Sciatic nerve (tissue), 2 donors: Measurements from ENCODE around the gene LPIN1. TPM values are rescaled to one million over a fixed set of nuclear protein-coding genes. Genes with fewer than 3 reads are reported as not detected.
"Not testable (repeated sequence)": the region's sequence is repeated elsewhere in the genome, so short reads cannot be mapped to it uniquely, and the experiment has no call there.

Experiments used
- ATAC-seq: fragments of 200-7000 bp; cut with Tn5 transposase; one replicate; pipeline ENCODE4 v1.9.1; 2020; ENCODE audit warnings: mild to moderate bottlenecking, moderate library complexity
- DNase-seq: peaks from one replicate; pipeline ENCODE4 v3.0.0-alpha.2; 2020; ENCODE audit warnings: low spot score
- intact Hi-C: fragments of 100-400 bp; cut with DNase I; formaldehyde crosslinking; loops from one replicate; pipeline ENCODE4 v1.14.2; 2022
- total RNA-seq: library from RNA; stranded (reverse); fragmentation: NEBNext Ultra II Directional; extraction: Animal tissue kit (Norgen Biotek cat#: 25700); gene quantifications from one replicate; pipeline ENCODE4 v1.2.1, GENCODE V29; 2021
- donor health status: DM: no; HTN: no; CAD: no.
- donor health status: DM: no; HTN: no; CAD: no.

Gene LPIN1
- total RNA-seq, 1 donor from 2014 or later, result 141 TPM

DNA sequence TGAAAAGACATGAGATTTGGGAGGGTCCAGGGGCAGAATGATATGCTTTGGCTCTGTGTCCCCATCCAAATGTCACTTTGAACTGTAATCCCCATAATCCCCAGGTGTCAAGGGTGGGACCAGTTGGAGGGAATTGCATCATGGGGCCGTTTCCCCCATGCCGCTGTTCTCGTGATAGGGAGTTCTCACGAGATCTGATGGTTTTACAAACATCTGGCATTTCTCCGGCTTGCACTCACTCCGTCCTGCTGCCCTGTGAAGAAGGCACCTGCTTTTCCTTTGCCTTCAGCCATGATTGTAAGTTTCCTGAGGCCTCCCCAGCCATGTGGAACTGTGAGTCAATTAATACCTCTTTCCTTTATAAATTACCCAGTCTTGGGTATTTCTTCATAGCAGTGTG, 51.4 kb downstream of the LPIN1 start:
- DNase-seq (no peak), ATAC-seq (no peak)
- intact Hi-C loops, result no loop called here

DNA sequence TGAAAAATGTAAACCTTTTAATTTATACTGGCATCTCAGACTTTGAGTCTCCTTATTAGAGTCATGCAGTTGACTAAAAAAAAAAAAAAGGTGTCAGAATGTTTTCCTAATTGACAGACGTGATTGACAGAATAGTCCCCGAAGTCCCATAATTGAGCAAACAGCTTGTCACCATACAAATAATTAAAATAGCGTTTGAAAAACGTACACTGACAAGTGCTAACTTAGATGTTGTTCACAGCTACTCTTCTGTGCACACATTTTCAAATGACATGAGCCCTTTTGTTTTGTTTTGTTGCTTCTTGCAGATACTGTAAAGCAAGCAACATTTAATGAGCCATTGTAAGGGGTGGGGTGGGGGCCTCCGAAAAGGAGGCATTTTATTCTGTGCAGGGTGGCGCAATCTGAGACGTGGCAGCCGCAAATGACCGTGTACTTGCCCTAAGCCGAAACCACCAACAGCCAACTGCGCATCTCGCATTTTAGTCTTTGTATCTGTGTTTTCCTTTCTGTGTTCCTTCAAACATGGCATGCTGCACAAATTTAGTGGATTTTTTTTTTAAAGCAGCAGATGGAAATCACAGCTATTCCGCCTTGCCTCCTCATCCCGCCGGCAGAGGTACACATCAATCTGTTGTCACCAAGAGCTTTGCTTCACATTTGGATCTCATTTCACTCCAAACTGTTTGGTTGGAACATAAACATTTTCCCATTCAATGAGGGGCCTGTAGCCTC, 52.4 kb downstream of the LPIN1 start:
- no peak for DNase-seq
- no peak for ATAC-seq
- intact Hi-C loops, result no loop called here

DNA sequence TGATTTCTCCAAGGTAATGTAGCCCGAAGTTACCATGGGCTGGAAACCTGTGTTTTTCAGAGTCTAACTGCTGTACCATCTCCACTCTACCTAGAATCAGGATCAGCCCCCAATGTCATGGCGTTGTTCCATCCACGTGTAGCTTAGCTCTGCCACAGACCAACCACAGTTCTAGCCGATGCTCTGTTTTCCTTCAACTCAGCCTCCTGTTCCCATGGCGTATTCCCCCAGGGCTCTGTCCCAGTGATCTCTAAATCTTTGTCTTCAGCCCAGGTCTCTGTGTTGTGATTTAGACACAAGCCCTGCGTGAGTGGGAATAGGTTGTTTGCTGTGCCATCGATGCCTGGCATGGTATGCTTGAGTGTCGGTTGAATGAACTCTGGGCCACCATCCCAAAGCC, 53.4 kb downstream of the LPIN1 start:
- intact Hi-C loops, result no loop called here
- DNase-seq (peak; percentile 27), ATAC-seq (no peak)

DNA sequence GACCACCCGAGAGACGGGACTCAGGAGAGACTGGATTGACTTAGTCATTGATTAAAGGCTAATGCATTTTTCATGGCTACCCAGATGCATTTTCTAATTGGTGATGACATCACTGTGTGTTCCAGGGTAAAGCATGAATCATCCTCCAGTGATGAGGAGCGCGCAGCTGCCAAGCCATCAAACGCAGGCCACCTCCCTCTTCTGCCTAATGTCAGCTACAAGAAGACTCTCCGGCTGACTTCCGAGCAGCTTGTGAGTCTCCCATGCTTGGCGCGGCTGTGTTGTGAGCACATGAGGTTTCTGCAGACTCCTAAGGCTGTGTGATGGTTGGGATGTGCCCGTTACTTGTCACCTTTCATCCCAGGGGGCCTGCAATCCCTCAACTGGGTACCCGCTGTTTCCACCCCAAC, 56.4 kb downstream of the LPIN1 start:
- intact Hi-C loops, result no loop called here
- ATAC-seq (no peak), DNase-seq (peak; percentile 46)

DNA sequence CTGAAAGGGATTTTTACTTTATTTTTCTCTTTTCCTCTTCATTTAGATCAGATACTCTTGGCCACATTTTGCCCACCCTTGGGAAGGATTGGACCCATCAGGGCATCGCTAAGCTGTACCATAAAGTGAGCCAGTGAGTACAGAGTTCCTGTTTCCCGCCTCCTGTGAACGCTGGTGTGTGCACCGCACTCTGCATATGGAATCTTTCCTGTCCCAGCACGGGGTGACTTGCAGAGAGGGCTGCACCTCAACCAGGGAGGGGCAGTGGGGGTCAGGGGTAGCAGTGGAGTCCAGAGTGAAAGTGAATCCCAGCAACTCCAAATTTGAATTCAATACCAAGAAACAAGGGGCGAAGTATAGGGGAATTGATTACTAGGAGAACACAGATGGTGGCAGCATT, 58.6 kb downstream of the LPIN1 start:
- intact Hi-C loops, result no loop called here
- DNase-seq, result no peak

DNA sequence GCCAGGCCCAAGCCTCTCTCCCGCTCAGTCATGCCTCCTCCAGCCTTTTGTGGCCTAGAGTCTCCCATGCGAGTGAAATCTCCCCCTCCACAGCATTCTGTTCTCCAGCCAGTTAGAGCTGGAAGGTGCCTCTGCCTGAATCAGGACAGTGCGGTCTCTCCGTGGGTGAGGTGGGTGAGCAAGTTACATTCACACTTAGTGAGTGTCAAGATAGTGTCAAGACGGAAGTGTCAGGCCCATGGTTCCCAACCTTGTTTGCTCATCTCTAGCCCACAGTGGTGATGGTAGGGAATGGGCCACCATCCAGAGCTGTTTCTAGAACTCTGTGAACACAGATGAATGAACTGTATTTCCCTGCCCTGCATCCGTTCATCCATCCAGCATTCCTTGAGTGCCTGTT, 59.5 kb downstream of the LPIN1 start:
- intact Hi-C loops, result no loop called here
- ATAC-seq, result no peak

More for the DNA sequence above, 58.6 kb downstream of the LPIN1 start:
- no peak for ATAC-seq

DNA sequence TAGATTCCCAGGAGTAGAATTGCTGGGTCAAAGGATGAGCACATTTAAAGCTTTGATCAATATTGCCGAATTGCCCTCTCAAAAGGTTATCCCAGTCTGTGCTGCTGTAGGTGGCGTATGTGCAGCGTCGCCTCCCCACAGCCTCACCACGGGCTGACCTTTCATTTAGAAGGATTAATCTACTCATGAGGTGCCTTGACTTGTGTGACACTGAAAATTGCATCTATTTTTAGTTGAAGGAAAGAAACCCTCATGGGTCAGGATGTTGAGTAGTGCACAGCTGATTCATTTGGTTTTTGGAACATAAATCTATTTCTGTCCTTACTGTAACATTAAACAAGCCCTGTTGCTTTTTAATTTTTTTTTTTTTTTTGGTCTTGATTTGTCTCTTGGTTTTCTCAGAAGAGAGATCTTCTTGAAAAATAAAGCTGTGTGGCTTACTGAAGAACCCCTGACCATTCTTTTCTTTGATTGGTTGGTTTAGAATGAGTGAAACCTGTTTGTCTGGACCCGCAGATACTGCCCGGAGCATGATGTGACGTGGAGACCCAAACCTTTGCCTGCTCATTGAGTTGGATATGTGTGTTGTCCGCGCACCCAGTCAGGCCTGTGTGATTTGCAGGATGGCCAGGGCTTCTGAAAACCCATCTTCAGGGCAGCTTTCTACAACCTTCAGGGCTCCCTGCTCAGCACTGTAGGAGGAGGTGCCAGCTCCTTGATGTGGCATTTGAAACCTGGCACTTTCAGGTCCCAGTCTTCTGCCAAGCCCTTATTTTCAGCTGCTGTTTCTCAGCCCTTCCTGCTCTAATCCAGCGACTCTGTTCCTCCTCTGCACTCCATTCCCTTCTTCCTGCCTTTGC, 61.0 kb downstream of the LPIN1 start:
- no peak for DNase-seq
- intact Hi-C loops, result no loop called here
- ATAC-seq, result no peak

More for the DNA sequence above, 59.5 kb downstream of the LPIN1 start:
- no peak for DNase-seq

DNA sequence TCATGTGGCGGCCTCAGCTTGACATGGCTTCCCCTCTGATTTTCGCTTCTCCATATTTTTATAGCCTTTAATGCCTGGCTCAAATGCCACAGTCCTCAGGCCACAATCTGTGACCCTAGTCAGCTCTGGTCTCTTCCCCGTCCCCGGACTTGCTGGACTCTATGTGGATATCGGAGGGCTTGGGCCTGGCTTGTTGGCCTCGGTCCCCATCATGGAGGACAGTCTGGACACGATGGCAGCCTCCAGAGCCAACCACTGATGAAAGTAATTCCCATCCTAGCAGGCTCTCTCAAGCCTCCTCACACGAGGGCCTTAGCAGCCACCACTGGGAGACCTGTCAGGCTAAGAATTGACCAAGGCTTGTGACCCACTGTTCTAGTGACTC, 61.6 kb downstream of the LPIN1 start:
- ATAC-seq (no peak), DNase-seq (no peak)
- intact Hi-C loops, result no loop called here

DNA sequence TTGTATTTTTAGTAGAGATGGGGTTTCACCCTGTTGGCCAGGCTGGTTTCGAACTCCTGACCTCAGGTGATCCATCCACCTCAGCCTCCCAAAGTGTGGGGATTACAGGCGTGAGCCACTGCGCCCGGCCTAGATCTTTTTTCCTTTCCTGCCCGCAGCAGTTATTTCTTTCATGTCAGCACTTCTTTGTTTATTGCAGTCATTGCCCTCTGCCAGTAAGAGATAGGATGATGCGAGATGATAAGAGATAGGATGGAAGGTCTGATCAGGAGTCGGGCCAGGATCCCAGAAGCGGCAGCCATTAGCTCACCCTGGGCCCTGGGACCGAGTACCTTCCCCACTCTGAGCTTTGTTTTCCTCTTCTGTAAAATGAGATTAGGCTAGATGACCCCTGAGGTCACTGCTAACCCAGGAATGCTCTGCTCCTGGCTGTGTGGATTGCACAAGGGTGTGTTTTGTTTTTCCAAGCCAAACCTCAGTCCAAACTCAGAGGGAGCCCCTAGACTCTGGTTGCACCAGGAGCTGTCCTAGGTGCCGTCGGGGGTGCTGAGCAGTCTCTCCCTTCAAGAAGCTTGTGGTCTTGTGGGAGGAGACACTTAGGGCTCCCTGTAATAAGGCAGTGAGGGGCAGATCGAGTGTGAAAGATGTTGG, 63.3 kb downstream of the LPIN1 start:
- ATAC-seq (no peak), DNase-seq (no peak)
- intact Hi-C loops, result no loop called here

DNA sequence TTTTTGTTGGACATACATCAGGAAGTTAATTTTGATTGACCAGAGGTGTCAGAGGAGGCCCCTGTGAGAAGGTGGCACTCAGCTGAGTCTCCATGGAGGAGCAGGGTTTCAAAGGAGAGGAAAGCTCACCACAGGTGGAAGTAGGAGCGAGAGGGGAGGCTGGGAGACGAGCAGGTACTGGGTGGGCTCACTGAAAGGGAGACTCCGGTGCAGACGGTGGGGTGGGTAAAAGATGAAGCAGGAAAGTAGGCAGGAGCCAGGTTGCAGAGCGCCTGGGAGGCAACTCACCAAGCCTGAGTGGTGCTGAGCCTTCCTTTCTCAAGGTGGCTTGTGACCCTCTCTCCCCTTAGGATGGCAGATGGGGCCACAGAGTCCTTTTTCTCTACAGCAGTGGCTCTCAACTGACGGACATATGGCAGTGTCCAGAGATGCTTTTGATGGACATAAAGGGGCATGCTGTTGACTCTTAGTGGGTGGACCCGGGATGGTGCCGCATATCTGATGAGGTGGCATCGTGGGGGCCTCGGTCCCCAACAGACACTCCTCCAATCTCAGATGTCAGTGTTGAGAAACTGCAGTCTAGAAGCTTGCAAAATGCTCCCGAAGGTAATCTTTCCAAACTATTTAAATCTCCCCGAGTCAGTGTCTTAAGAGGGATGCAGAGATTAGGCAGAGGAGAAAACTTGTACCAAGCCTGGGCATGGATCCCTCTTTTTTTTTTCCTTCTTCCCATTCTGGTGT, 64.0 kb downstream of the LPIN1 start:
- intact Hi-C loops, result no loop called here
- DNase-seq, result no peak
- ATAC-seq, result no peak

DNA sequence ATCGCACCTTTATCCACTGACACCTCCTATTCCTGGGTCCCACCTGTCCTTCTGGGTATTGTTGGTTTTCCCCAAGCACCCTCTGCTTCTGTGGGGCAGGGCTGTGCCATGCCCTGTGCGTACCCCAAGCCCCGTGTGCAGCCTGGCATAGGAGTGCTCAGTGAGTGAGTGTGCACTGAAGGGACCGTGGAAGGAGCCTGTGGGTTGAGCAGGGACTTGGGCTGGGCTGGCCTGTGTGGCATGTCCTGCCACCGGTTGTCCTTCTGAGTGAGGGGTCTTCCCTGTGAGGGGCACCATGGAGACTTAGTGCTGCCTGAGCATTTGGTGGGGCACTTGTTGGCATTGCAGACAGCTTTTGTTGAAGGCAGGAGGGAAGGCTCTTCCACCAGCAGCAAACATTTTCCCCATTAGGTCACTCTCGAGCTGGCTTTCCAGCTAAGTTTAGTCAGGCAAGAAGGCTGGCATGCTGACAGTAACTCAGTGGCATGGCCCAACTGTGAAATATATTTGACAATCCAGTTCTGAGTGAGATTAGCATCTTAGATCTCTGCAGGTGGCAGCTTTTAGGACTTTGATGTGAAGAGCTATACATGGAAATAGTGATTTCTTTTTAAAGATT, 64.7 kb downstream of the LPIN1 start:
- no peak for DNase-seq
- intact Hi-C loops, result no loop called here
- ATAC-seq, result no peak

DNA sequence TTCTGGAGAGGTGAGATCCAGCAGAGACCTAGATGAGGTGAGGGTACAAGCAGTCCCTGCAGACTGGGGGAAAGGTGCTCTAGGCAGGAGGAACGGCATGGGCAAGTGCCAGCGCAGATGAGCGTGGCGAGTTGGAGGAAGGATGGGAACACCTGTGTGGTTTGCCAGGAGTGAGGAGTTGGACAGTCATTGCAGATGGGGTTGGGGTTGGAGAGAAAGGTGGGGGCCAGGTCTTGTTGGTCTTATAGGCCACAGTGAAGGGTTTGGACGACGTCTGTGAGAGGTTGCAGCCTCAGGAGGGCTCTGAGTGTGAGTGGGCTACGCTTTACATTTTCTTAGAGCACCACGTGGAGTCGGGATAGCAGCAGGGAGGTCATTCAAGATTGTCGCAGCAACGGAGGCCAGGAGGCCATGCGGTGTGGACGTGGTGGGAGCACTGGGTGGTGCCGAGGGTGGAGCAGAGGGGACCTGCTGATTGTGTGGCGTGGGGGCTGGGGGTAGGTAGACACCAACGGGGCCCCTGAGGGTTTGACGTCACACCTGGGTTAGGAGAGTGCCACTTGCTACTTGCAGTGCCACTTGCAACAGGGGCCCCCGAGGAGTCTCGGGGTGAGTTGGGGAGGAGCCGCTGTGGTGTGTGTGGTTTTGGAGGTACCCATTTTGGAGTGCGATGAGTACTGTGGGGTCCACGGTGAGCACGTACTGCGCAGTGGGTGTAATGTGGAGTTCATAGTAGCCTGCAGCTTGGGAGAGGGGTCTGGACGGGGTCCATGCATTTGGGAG, 66.2 kb downstream of the LPIN1 start:
- ATAC-seq, result no peak
- intact Hi-C loops, result no loop called here
- DNase-seq, result no peak

DNA sequence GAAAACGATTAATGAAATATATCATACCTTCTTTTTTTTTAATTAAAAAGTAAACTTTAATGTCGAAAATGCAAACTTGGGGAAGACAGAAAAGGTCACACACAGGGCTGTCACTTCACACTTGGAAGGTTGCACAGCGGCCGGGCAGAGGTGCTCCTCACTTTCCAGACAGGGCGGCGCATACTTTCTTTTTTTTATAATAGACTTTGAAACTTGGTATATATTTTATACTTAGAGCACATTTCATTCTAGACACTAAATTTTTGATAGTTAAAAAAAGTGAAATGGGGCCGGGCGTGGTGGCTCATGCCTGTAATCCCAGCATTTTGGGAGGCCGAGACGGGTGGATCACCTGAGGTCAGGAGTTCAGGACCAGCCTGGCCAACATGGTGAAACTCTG, 66.9 kb downstream of the LPIN1 start:
- DNase-seq, intact Hi-C loops, ATAC-seq: not testable (repeated sequence)

DNA sequence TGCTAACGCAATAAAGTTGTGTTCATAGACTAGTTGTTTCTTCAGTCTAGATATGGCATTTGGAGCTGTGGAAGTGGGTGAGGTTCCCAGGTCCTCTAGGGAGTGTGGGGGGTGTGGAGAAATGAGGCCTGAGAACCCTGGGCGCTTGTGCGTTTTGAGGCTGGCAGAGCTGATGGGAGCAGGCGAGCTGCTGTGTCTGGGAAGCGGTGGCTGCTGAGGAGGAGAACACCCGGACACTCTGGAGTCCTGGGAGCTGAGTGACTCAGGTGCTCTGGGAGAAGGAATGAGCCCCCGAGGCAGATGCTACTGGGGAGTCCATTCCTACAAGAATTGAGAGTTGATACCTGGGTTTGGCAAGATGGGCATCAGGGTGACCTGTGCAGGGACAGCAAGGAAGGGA, 67.5 kb downstream of the LPIN1 start:
- intact Hi-C loops, result no loop called here
- no peak for DNase-seq
- ATAC-seq, result no peak

DNA sequence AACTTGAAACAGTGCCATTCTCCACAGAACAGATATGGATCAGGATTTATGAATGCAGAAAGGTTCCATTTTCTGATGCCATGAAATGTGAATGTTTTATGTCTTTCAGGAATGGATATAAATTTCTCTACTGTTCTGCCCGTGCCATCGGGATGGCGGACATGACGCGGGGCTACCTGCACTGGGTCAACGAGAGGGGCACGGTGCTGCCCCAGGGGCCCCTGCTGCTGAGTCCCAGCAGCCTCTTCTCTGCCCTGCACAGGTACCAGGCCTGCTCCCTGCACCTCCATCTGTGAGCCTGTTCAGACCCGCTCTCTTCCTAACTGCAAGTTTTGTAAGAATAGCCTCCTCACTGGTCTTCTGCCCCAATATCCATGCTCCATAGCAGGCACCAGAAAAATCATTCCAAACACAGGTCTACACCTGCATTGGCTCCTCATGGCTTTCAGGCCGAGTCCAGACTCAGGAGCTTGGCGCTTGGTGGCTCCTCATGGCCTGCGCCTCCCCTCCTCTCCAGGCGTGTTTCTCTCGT, 68.6 kb downstream of the LPIN1 start:
- ATAC-seq, result no peak
- intact Hi-C loops, result no loop called here

DNA sequence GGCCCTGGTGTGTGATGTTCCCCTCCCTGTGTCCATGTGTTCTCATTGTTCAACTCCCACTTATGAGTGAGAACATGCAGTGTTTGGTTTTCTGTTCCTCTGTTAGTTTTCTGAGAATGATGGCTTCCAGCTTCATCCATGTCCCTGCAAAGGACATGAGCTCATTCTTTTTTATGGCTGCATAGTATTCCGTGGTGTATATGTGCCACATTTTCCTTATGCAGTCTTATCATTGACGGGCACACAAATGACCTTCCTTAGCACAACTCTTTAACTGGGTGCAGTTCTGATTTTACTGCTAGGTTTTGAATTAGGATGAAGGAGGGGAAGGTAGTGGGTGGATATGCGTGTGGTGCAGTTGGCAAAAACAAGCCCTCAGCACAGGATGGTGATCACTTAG, 70.5 kb downstream of the LPIN1 start:
- DNase-seq, ATAC-seq, intact Hi-C loops: not testable (repeated sequence)

More for the DNA sequence above, 68.6 kb downstream of the LPIN1 start:
- no peak for DNase-seq

DNA sequence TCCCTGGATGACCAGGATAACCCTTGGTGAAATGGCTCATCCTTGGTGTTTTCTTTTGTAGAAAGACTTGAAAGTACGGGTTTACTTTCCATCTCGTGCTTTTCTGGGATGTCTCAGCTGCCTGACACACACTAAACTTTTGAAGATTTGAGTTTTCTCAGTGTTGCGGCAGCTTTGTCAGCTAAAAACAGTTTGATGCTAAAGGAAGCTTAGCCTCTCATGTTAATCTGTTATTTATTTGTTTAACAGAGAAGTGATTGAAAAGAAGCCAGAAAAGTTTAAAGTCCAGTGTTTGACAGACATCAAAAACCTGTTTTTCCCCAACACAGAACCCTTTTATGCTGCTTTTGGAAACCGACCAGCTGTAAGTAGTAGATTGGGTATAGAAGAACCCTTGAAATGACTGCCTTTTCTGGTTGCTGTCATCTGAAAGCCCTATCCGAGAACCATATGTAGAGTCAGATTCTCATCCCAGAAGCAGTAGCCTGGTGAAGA, 72.8 kb downstream of the LPIN1 start:
- no peak for DNase-seq
- ATAC-seq, result no peak
- intact Hi-C loops, result no loop called here

DNA sequence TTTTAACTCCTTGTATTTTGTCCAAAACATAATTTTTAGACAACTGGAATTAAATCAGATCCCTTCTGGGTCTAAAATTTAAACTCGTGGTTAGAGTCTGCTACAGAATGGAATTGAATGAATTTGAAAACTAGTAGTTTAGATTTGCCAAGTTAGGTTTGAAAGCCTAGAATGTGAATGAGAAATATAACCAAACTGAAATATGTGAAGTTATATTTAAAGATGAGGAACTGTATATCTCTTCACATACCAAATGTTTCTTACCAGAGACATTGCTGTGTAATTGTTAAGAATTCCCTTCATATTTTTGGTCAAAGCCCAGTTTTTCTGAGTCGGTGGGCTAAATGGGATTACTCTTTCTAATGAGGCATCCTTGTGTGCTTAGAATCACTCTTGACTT, 74.2 kb downstream of the LPIN1 start:
- intact Hi-C loops, result no loop called here
- ATAC-seq (no peak), DNase-seq (no peak)
